Fibroblast of lung (primary cell): ENCODE measurements around the gene NATD1.

ENCODE experiments used
- EZH2 ChIP-seq: IDR thresholded peaks from 2 replicates; pipeline ENCODE4 v1.5.1; 2012; ENCODE audit warnings: low read length, control low read depth, mild to moderate bottlenecking; ENCODE audit errors: missing control alignments
- TF ChIP-seq, protein P1 (sequence below), 2 donors: IDR thresholded peaks in 1 of 2; conservative IDR thresholded peaks in 1 of 2; 1 replicate in 1 of 2; 2 replicates in 1 of 2; pipeline ENCODE4 v1.5.1; 2011 to 2012; ENCODE audit warnings: low read length in 2 of 2, control low read depth in 1 of 2, inconsistent platforms in 1 of 2, low read depth in 1 of 2, mild to moderate bottlenecking in 1 of 2

GRCh38 chr17:21223086-21223485, 30.1 kb downstream of the NATD1 start:
- TF ChIP-seq, protein P1, sequence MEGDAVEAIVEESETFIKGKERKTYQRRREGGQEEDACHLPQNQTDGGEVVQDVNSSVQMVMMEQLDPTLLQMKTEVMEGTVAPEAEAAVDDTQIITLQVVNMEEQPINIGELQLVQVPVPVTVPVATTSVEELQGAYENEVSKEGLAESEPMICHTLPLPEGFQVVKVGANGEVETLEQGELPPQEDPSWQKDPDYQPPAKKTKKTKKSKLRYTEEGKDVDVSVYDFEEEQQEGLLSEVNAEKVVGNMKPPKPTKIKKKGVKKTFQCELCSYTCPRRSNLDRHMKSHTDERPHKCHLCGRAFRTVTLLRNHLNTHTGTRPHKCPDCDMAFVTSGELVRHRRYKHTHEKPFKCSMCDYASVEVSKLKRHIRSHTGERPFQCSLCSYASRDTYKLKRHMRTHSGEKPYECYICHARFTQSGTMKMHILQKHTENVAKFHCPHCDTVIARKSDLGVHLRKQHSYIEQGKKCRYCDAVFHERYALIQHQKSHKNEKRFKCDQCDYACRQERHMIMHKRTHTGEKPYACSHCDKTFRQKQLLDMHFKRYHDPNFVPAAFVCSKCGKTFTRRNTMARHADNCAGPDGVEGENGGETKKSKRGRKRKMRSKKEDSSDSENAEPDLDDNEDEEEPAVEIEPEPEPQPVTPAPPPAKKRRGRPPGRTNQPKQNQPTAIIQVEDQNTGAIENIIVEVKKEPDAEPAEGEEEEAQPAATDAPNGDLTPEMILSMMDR (conservative IDR thresholded peaks at IDR 0.05 in 1 of 2, IDR thresholded peaks at IDR 0.05 in 1 of 2; ENCODE audit: low read depth in 1 of 2, low read length in 2 of 2) = no peak
- TF ChIP-seq EZH2 = no peak
